ENCODE data around the gene OXT. TPM values are rescaled to one million over a fixed set of nuclear protein-coding genes. Genes with fewer than 3 reads are reported as not detected.

The OXT gene
- total RNA-seq, 4 donors from 2014 or later: 1.8 TPM; not detected in 3

GRCh38 chr20:3088031-3088430 is 16.6 kb downstream of the OXT start:
- Histone ChIP-seq H3K27ac (no peak overlapping the region), H3K27me3 (peaks cover 0 to 57% of the 10 kb centered on the region in 2 donors)

GRCh38 chr20:3090565-3090964 is 19.1 kb downstream of the OXT start:
- no peak for DNase-seq (ENCODE audit: low spot score in 2 of 2)
- no peak overlapping the region for H3K4me3 ChIP-seq
- no peaks in the 10 kb centered on the region for H3K9me3 ChIP-seq
- peaks cover 0 to 9% (median 0%) of the 10 kb centered on the region in 4 donors for H3K4me1 ChIP-seq
- WGBS, 2 donors: 0 to 6% methylated on average over 1 of the region's 1 CpG
- H3K27me3 ChIP-seq: peaks cover 0 to 43% of the 10 kb centered on the region in 2 donors
- H3K27ac ChIP-seq: no peak overlapping the region
- TF ChIP-seq CTCF (IDR thresholded peaks at IDR 0.05): no peak
- no peak for TF ChIP-seq POLR2A (IDR thresholded peaks at IDR 0.05)
- no peak for TF ChIP-seq EP300 (IDR thresholded peaks at IDR 0.05)
- no peaks in the 10 kb centered on the region for H3K36me3 ChIP-seq

More at GRCh38 chr20:3088031-3088430, 16.6 kb downstream of the OXT start:
- H3K4me1 ChIP-seq: peaks cover 0 to 12% (median under 1%) of the 10 kb centered on the region in 4 donors
- TF ChIP-seq CTCF (IDR thresholded peaks at IDR 0.05): no peak
- no peak for TF ChIP-seq POLR2A (IDR thresholded peaks at IDR 0.05)
- TF ChIP-seq EP300 (IDR thresholded peaks at IDR 0.05): no peak
- no peak overlapping the region for H3K4me3 ChIP-seq
- no peaks in the 10 kb centered on the region for H3K9me3 ChIP-seq
- WGBS, 2 donors: 80 to 84% methylated on average over 7 of the region's 7 CpGs
- H3K36me3 ChIP-seq: no peaks in the 10 kb centered on the region
- no peak for DNase-seq (ENCODE audit: low spot score in 2 of 2)

DNA sequence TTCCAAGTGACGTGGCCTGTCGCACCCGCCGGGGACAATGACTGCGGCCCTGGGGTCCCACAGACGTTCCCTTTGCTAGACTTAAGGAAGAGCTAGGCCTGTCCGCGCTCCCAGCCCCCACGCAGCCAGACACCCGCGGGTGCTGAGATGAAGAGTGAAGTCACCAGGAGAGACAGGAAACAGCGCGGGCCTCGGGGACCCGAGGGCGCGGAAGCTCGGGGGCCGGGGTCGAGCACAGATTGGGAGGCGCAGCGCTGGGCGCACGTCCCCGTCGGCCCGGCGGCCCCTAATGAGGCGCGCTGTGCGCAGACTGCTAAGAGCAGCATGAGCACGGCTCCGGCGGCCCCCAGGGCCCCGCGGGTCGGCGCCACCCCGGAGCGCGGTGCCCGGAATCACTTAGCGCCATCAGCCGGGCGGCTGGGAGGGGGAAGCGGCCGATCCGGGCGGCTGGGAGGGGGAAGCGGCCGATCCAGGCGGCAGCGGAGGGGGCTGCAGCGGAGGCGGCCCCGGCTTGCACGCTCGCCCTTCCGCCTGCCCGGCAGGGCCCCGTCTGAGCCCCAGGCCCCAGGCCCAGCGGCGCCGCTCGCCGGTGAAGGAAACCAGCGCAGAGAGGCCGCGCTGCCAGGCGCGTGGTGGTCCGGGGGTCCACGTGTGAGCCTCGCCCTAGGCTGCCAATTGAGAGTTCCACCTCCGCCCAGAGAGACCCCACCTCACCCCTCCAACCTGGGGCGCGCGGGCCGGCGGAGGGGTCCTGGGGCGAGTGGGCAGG is 21.4 kb downstream of the OXT start:
- H3K4me3 ChIP-seq: peak overlapping the region in 3 of 4 donors; percentile 9 to 41 (median 15)
- peaks cover 0 to 41% of the 10 kb centered on the region in 2 donors for H3K27me3 ChIP-seq
- no peak for DNase-seq (ENCODE audit: low spot score in 2 of 2)
- WGBS, 2 donors: 6 to 10% methylated on average over 39 to 73 of the region's 81 CpGs
- H3K36me3 ChIP-seq: no peaks in the 10 kb centered on the region
- H3K27ac ChIP-seq: no peak overlapping the region
- peaks cover 0 to 9% (median 0%) of the 10 kb centered on the region in 4 donors for H3K4me1 ChIP-seq
- no peak for TF ChIP-seq CTCF (IDR thresholded peaks at IDR 0.05)
- TF ChIP-seq EP300 (IDR thresholded peaks at IDR 0.05): no peak
- TF ChIP-seq POLR2A (IDR thresholded peaks at IDR 0.05): no peak
- H3K9me3 ChIP-seq: no peaks in the 10 kb centered on the region

- DNase-seq (ENCODE audit: low spot score in 2 of 2): no peak
- Histone ChIP-seq H3K27ac (no peak overlapping the region), H3K36me3 (no peaks in the 10 kb centered on the region), H3K9me3 (no peaks in the 10 kb centered on the region), H3K4me3 (no peak overlapping the region), H3K4me1 (peaks cover 0 to 9% (median 0%) of the 10 kb centered on the region in 4 donors), H3K27me3 (peaks cover 0 to 41% of the 10 kb centered on the region in 2 donors)
- TF ChIP-seq EP300 (IDR thresholded peaks at IDR 0.05) (no peak), POLR2A (IDR thresholded peaks at IDR 0.05) (no peak), CTCF (IDR thresholded peaks at IDR 0.05) (no peak)
- WGBS, 2 donors: 57 to 73% methylated on average over 8 to 10 of the region's 10 CpGs
These were observed 22.5 kb downstream of the OXT start for GRCh38 chr20:3093861-3094361.
